Caco-2 (cell line): Measurements from ENCODE around the gene PDE6G. TPM values are rescaled to one million over a fixed set of nuclear protein-coding genes. Genes with fewer than 3 reads are reported as not detected.

ENCODE experiments used
- BruUV-seq: library from RNA; stranded (reverse); fragments of 400-500 nt; replicated peaks from 2 replicates; lab custom pipeline; 2021; lab: Mats Ljungman, UMichigan
- CTCF ChIA-PET: fragments of 300-600 bp; sonication (Branson Sonifier 250); formaldehyde crosslinking; loops from one replicate; lab custom pipeline; 2022; ENCODE audit warnings: antibody characterized with exemption; lab: Charles Lee
- POLR2A ChIA-PET: fragments of 300-600 bp; sonication (Branson Sonifier 250); formaldehyde crosslinking; loops from one replicate; lab custom pipeline; 2022; ENCODE audit warnings: antibody characterized with exemption; lab: Charles Lee
- DNase-seq, 2 experiments: peaks; one replicate each; pipeline versions ENCODE4 v3.0.0 to v3.0.0-alpha.2; 2020 to 2022
- H3K27me3 ChIP-seq: replicated peaks from 2 replicates; pipeline ENCODE4 v1.6.0; 2011; ENCODE audit warnings: low read length; ENCODE audit not compliant: control insufficient read depth, insufficient read depth
- H3K36me3 ChIP-seq: 2 replicates; pipeline ENCODE4 v1.5.1; 2011; ENCODE audit warnings: low read length; ENCODE audit not compliant: control insufficient read depth, insufficient read depth
- H3K4me1 ChIP-seq: fragments of 250-450 bp; sonication (Bioruptor Pico); 2 replicates; pipeline ENCODE4 v1.5.1; 2020; ENCODE audit warnings: mild to moderate bottlenecking
- H3K4me3 ChIP-seq: 2 replicates; pipeline ENCODE4 v1.5.1; 2011; ENCODE audit warnings: low read depth, mild to moderate bottlenecking, control low read depth, low read length
- H3K9me3 ChIP-seq: fragments of 250-450 bp; sonication (Bioruptor Pico); 2 replicates; pipeline ENCODE4 v1.5.1; 2020; ENCODE audit warnings: mild to moderate bottlenecking, moderate library complexity
- H3K27ac Mint-ChIP-seq: one replicate; pipeline ENCODE4 v1.8.0; 2022; ENCODE audit warnings: mixed read lengths; ENCODE audit not compliant: unreplicated experiment
- H3K27me3 Mint-ChIP-seq: one replicate; pipeline ENCODE4 v1.8.0; 2022; ENCODE audit warnings: mixed read lengths; ENCODE audit not compliant: insufficient read depth, unreplicated experiment
- H3K36me3 Mint-ChIP-seq: one replicate; pipeline ENCODE4 v1.8.0; 2022; ENCODE audit warnings: mild to moderate bottlenecking, mixed read lengths; ENCODE audit not compliant: insufficient read depth, unreplicated experiment
- H3K4me1 Mint-ChIP-seq: one replicate; pipeline ENCODE4 v1.8.0; 2022; ENCODE audit warnings: low read depth, mixed read lengths; ENCODE audit not compliant: unreplicated experiment
- H3K4me3 Mint-ChIP-seq: one replicate; pipeline ENCODE4 v1.8.0; 2022; ENCODE audit warnings: mild to moderate bottlenecking, moderate library complexity, mixed read lengths; ENCODE audit not compliant: unreplicated experiment
- H3K9me3 Mint-ChIP-seq: one replicate; pipeline ENCODE4 v1.8.0; 2022; ENCODE audit warnings: mixed read lengths; ENCODE audit not compliant: unreplicated experiment
- intact Hi-C: fragments of 100-400 bp; cut with micrococcal nuclease; formaldehyde crosslinking; loops from one replicate; pipeline ENCODE4 v1.10.0; 2022; ENCODE audit not compliant: unreplicated experiment
- total RNA-seq: library from RNA; stranded (reverse); gene quantifications from 2 replicates; pipeline ENCODE4 v1.2.3, GENCODE V29; 2022
- TF ChIP-seq, protein P1 (sequence below), 2 experiments: fragments of 200-600 bp in 1 of 2; IDR thresholded peaks; 1 replicate in 1 of 2; 2 replicates in 1 of 2; pipeline versions ENCODE4 v1.5.1 to v1.8.0; 2011 to 2022; ENCODE audit warnings: antibody characterized with exemption in 1 of 2, control low read depth in 1 of 2, inconsistent platforms in 1 of 2, low read depth in 1 of 2, low read length in 1 of 2, mild to moderate bottlenecking in 1 of 2, moderate library complexity in 1 of 2; ENCODE audit not compliant: insufficient read depth in 1 of 2, severe bottlenecking in 1 of 2, unreplicated experiment in 1 of 2

The PDE6G gene
- total RNA-seq, 1 experiment from 2014 or later: not detected

DNA sequence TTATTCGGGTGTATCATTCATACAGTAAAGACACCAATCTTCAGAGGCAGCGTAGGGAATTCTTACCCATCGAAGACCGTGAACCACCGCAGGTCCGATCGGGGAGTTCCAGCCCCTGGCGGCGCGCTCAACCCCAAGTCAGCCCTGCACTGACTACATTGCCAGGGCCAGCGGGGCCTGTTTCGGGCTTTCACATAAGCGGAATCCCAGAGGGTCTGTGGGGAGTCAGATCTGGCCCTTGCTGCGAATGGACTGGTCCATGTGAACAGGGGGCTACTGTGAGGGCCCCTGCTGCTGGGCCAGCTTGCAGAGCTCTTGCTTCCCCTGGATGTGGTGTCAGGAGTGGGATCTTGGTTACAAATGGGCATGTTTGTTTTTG is 7.6 kb downstream of the PDE6G start:
- Histone ChIP-seq H3K9me3 (peaks cover 10% of the 10 kb centered on the region), H3K4me3 (no peak overlapping the region), H3K36me3 (no peaks in the 10 kb centered on the region), H3K27me3 (no peaks in the 10 kb centered on the region), H3K4me1 (no peaks in the 10 kb centered on the region)
- no peak overlapping the region for H3K27ac Mint-ChIP-seq
- ChIA-PET POLR2A (no interaction called here), CTCF (interaction anchor here (0.6 kb wide), 1 partner anchor 43 kb away, joined by 3 read pairs; no protein-coding TSS in a partner anchor)
- H3K36me3 Mint-ChIP-seq: no peaks in the 10 kb centered on the region
- H3K27me3 Mint-ChIP-seq: no peaks in the 10 kb centered on the region
- DNase-seq: no peak
- TF ChIP-seq, protein P1, sequence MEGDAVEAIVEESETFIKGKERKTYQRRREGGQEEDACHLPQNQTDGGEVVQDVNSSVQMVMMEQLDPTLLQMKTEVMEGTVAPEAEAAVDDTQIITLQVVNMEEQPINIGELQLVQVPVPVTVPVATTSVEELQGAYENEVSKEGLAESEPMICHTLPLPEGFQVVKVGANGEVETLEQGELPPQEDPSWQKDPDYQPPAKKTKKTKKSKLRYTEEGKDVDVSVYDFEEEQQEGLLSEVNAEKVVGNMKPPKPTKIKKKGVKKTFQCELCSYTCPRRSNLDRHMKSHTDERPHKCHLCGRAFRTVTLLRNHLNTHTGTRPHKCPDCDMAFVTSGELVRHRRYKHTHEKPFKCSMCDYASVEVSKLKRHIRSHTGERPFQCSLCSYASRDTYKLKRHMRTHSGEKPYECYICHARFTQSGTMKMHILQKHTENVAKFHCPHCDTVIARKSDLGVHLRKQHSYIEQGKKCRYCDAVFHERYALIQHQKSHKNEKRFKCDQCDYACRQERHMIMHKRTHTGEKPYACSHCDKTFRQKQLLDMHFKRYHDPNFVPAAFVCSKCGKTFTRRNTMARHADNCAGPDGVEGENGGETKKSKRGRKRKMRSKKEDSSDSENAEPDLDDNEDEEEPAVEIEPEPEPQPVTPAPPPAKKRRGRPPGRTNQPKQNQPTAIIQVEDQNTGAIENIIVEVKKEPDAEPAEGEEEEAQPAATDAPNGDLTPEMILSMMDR (IDR thresholded peaks at IDR 0.05; ENCODE audit: insufficient read depth in 1 of 2, low read depth in 1 of 2, low read length in 1 of 2, severe bottlenecking in 1 of 2, unreplicated experiment in 1 of 2): no peak
- intact Hi-C loops: no loop called here
- H3K4me3 Mint-ChIP-seq: no peak overlapping the region
- BruUV-seq: no TSS peak
- peaks cover 6% of the 10 kb centered on the region for H3K4me1 Mint-ChIP-seq
- H3K9me3 Mint-ChIP-seq: no peaks in the 10 kb centered on the region

DNA sequence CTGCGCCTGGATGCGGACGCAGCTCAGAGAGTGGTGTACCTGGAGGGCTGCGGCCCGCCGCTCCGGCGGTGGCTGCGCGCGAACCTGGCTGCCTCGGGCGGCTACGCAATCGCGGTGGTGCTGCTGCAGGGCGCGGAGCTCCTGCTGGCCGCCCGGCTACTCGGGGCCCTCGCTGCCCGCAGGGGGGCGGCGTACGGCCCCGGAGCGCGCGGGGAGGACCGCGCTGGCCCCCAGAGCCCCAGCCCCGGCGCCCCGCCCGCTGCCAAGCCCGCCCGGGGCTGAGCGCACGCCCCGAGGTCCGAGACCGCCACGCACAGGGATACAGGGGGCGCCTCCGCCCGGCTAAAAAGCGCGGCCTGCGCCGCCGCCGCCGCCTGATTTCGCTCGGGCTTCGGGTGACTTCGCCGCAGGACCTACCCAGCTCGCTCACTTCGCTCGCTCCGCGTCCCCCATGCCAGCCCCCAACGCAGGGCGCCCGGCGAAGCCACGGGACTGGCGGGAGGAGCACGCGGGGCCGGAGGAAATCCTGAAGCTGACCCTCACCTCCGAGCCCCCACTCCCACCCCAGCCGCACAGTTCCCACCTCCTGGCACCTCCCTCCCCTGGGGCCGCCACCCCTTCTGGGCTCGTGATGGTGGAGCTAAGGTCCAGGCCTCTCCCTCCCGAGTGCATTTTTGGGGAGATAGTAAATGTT is 8.2 kb downstream of the PDE6G start:
- BruUV-seq: no TSS peak
- Mint-ChIP-seq H3K4me3 (no peak overlapping the region), H3K27me3 (no peaks in the 10 kb centered on the region), H3K4me1 (peaks cover 6% of the 10 kb centered on the region), H3K36me3 (no peaks in the 10 kb centered on the region), H3K27ac (no peak overlapping the region), H3K9me3 (no peaks in the 10 kb centered on the region)
- Histone ChIP-seq H3K4me3 (no peak overlapping the region), H3K36me3 (no peaks in the 10 kb centered on the region), H3K27me3 (no peaks in the 10 kb centered on the region), H3K4me1 (no peaks in the 10 kb centered on the region), H3K9me3 (peaks cover 10% of the 10 kb centered on the region)
- CTCF ChIA-PET: interaction anchor here (0.6 kb wide), 1 partner anchor 44 kb away, joined by 3 read pairs; no protein-coding TSS in a partner anchor
- intact Hi-C loops: no loop called here
- TF ChIP-seq, protein P1 (IDR thresholded peaks at IDR 0.05; ENCODE audit: insufficient read depth in 1 of 2, low read depth in 1 of 2, low read length in 1 of 2, severe bottlenecking in 1 of 2, unreplicated experiment in 1 of 2): no peak
- DNase-seq: no peak
- POLR2A ChIA-PET: no interaction called here

DNA sequence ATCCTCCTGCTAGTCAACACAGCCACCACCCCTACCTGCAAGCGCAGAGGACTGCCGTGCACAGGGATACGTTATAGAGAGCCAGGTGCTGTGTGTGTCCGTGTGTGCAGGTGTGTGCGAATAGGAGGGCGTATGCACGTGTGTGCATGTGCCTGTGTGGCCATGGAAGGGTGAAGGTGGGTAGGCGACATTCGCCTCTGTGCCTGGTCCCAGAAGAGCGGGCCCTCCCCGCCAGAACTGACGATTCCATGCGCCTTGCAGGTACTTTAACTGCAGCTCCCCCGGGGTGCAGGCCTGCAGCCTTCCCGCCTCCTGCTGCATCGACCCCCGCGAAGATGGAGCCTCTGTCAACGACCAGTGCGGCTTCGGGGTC is 8.7 kb downstream of the PDE6G start:
- H3K4me1 ChIP-seq: no peaks in the 10 kb centered on the region
- no peaks in the 10 kb centered on the region for H3K27me3 Mint-ChIP-seq
- no peak overlapping the region for H3K4me3 Mint-ChIP-seq
- no peak overlapping the region for H3K27ac Mint-ChIP-seq
- H3K36me3 Mint-ChIP-seq: no peaks in the 10 kb centered on the region
- H3K4me1 Mint-ChIP-seq: peaks cover 6% of the 10 kb centered on the region
- no TSS peak for BruUV-seq
- H3K27me3 ChIP-seq: no peaks in the 10 kb centered on the region
- intact Hi-C loops: no loop called here
- H3K9me3 ChIP-seq: peaks cover 10% of the 10 kb centered on the region
- H3K9me3 Mint-ChIP-seq: no peaks in the 10 kb centered on the region
- H3K36me3 ChIP-seq: no peaks in the 10 kb centered on the region
- CTCF ChIA-PET: no interaction called here
- POLR2A ChIA-PET: interaction anchor here (0.7 kb wide), 1 partner anchor 20 kb away, joined by 3 read pairs; no protein-coding TSS in a partner anchor
- DNase-seq: no peak
- no peak overlapping the region for H3K4me3 ChIP-seq
- TF ChIP-seq, protein P1 (IDR thresholded peaks at IDR 0.05; ENCODE audit: insufficient read depth in 1 of 2, low read depth in 1 of 2, low read length in 1 of 2, severe bottlenecking in 1 of 2, unreplicated experiment in 1 of 2): no peak
